Measurements from ENCODE around the gene BACE1.

Gene BACE1

DNA sequence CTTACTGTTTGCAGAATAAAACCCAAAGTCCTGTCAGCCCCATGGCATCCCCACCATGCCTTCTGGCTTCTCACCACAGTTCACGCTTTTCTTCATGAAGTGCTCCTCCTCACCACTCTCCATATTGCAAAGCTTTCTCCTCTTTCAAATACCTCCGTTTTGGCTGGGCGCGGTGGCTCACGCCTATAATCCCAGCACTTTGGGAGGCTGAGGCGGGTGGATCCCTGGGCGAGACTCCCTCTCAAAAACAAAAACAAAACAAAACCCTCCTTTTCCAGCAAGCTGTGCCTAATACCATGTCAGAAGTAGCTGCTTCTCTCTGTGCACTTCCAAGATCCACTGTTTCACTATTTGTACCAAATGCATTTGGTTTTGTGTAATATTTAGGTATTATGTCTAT is 6.7 kb downstream of the BACE1 start:
- no peaks in the 10 kb centered on the region for H3K27me3 ChIP-seq (replicated peaks in 2 of 5; ENCODE audit: control insufficient read depth in 4 of 5, insufficient read depth in 5 of 5, low read length in 4 of 5)
- CTCF ChIA-PET = interaction anchor here (1.4 kb wide), 1 partner anchor 25 kb away, joined by 4 read pairs; no protein-coding TSS in a partner anchor
- H3K27ac ChIP-seq (ENCODE audit: insufficient read depth in 1 of 2, low read depth in 1 of 2, low read length in 2 of 2, poor library complexity in 1 of 2, severe bottlenecking in 2 of 2) = no peak overlapping the region
- H3K9me3 ChIP-seq (ENCODE audit: control extremely low read depth in 1 of 5, control insufficient read depth in 4 of 5, insufficient read depth in 2 of 5, low read depth in 1 of 5, low read length in 4 of 5) = no peaks in the 10 kb centered on the region
- H3K4me1 ChIP-seq (ENCODE audit: control extremely low read depth in 1 of 4, control insufficient read depth in 4 of 4, insufficient read depth in 4 of 4, low read length in 3 of 4) = peaks cover 0 to 16% (median 1%) of the 10 kb centered on the region in 4 experiments
- POLR2A ChIA-PET = no interaction called here
- no peak overlapping the region for H3K4me3 ChIP-seq (ENCODE audit: control insufficient read depth in 1 of 7, extremely low read depth in 1 of 7, insufficient read depth in 4 of 7, low read depth in 2 of 7, low read length in 6 of 7)
- H3K36me3 ChIP-seq (ENCODE audit: control insufficient read depth in 4 of 4, insufficient read depth in 4 of 4, low read length in 3 of 4) = peaks cover 0 to 3% (median 0%) of the 10 kb centered on the region in 4 experiments
- 100% methylated on average over 3 of the region's 7 CpGs for WGBS (ENCODE audit: insufficient coverage)
- no peak for DNase-seq

DNA sequence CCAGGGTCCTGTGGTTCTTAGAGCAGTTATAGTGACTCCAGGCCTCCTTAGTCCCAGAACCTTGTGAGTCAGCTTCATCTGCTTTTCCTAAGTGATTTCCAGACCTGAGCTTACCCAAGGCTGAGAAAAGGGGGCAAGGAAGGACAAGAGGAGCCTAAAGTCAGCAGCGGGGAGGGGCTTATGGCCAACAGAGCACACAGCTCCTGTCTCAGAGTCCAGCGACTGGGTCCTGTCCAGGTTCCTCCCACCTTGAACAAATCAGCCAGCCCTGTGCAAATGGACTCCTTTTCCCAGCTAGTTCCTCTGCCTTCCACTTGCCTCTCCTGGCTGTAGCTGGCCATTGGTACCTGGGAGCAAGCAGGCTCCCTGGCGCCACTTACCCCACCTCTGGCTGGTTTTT is 10.9 kb downstream of the BACE1 start:
- Histone ChIP-seq H3K27me3 (replicated peaks in 2 of 5; ENCODE audit: control insufficient read depth in 4 of 5, insufficient read depth in 5 of 5, low read length in 4 of 5) (no peaks in the 10 kb centered on the region), H3K27ac (ENCODE audit: insufficient read depth in 1 of 2, low read depth in 1 of 2, low read length in 2 of 2, poor library complexity in 1 of 2, severe bottlenecking in 2 of 2) (no peak overlapping the region), H3K4me1 (ENCODE audit: control extremely low read depth in 1 of 4, control insufficient read depth in 4 of 4, insufficient read depth in 4 of 4, low read length in 3 of 4) (no peaks in the 10 kb centered on the region), H3K4me3 (ENCODE audit: control insufficient read depth in 1 of 7, extremely low read depth in 1 of 7, insufficient read depth in 4 of 7, low read depth in 2 of 7, low read length in 6 of 7) (no peak overlapping the region), H3K36me3 (ENCODE audit: control insufficient read depth in 4 of 4, insufficient read depth in 4 of 4, low read length in 3 of 4) (peaks cover 0 to 3% (median 0%) of the 10 kb centered on the region in 4 experiments), H3K9me3 (ENCODE audit: control extremely low read depth in 1 of 5, control insufficient read depth in 4 of 5, insufficient read depth in 2 of 5, low read depth in 1 of 5, low read length in 4 of 5) (no peaks in the 10 kb centered on the region)
- 93% methylated on average over 2 of the region's 3 CpGs for WGBS (ENCODE audit: insufficient coverage)
- POLR2A ChIA-PET = no interaction called here
- no peak for DNase-seq
- CTCF ChIA-PET = no interaction called here

DNA sequence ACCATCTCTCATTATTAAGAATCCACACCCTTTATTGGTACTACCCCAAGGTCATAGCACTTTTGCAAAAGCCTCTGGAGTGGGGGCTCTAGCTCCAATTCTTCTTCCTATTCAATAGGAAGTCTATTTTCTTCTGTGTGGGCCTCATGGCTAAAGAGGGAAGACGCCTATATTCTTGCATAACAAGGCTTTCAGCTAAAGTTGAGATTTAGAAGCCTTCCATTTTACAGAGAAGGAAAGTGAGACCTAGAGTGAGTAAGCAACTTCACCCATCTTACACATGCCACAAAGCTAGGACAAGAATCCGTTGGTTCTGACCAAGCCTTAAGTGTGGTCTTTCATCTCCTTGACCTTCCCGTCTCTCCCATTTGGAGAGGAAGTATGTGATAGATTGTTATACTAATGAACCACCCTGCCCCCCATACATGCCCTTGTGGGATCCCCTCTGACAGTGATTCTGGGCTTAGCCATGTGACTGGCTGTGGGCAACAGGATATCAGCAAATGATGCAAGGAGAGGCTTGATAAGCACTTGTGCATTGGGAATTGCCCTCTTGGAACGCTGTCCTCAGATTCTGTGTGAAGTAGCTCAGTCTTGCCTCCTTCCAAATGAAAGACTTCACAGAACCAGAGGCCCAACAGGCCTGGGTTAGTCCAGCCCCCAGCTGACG is 12.3 kb downstream of the BACE1 start:
- no peak for DNase-seq
- 100% methylated on average over 2 of the region's 5 CpGs for WGBS (ENCODE audit: insufficient coverage)

DNA sequence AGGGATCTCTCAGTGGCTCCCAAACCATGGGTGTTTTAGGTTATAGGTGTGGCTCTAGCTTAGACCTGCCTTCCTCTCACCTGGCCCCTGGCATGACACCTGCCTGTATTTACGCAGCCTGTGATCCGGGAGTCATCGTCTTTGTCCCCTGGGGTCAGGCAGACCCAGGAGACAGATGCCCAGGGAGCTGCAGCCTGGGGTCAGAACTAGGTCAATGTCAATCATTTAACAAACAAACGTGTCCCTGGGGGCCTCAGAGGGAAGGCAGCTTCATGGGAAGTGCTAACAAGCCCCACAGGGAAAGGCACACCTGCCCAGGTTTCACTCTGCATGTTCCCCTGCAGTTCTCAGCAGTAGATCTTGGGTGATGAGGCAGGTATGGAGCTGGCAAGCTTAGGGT is 13.0 kb downstream of the BACE1 start:
- no peak for DNase-seq
- no peaks in the 10 kb centered on the region for H3K9me3 ChIP-seq (ENCODE audit: control extremely low read depth in 1 of 5, control insufficient read depth in 4 of 5, insufficient read depth in 2 of 5, low read depth in 1 of 5, low read length in 4 of 5)
- WGBS (ENCODE audit: insufficient coverage) = 89% methylated on average over 4 of the region's 4 CpGs
- POLR2A ChIA-PET = no interaction called here
- peaks cover 0 to 3% (median 0%) of the 10 kb centered on the region in 4 experiments for H3K36me3 ChIP-seq (ENCODE audit: control insufficient read depth in 4 of 4, insufficient read depth in 4 of 4, low read length in 3 of 4)
- H3K4me1 ChIP-seq (ENCODE audit: control extremely low read depth in 1 of 4, control insufficient read depth in 4 of 4, insufficient read depth in 4 of 4, low read length in 3 of 4) = peaks cover 0 to 3% (median 0%) of the 10 kb centered on the region in 4 experiments
- CTCF ChIA-PET = interaction anchor here (0.8 kb wide), 1 partner anchor 12 kb away, joined by 3 read pairs; no protein-coding TSS in a partner anchor
- H3K27me3 ChIP-seq (replicated peaks in 2 of 5; ENCODE audit: control insufficient read depth in 4 of 5, insufficient read depth in 5 of 5, low read length in 4 of 5) = no peaks in the 10 kb centered on the region
- H3K4me3 ChIP-seq (ENCODE audit: control insufficient read depth in 1 of 7, extremely low read depth in 1 of 7, insufficient read depth in 4 of 7, low read depth in 2 of 7, low read length in 6 of 7) = no peak overlapping the region
- no peak overlapping the region for H3K27ac ChIP-seq (ENCODE audit: insufficient read depth in 1 of 2, low read depth in 1 of 2, low read length in 2 of 2, poor library complexity in 1 of 2, severe bottlenecking in 2 of 2)

More for the DNA sequence above, 12.3 kb downstream of the BACE1 start:
- ChIA-PET POLR2A (interaction anchor here (0.5 kb wide), 1 partner anchor 11 kb away, joined by 4 read pairs; no protein-coding TSS in a partner anchor), CTCF (interaction anchor here (0.6 to 0.8 kb wide), 2 partner anchors 12 to 1331 kb away, joined by 3 read pairs; no protein-coding TSS in a partner anchor)
- H3K9me3 ChIP-seq (ENCODE audit: control extremely low read depth in 1 of 5, control insufficient read depth in 4 of 5, insufficient read depth in 2 of 5, low read depth in 1 of 5, low read length in 4 of 5) = no peaks in the 10 kb centered on the region
- H3K4me3 ChIP-seq (ENCODE audit: control insufficient read depth in 1 of 7, extremely low read depth in 1 of 7, insufficient read depth in 4 of 7, low read depth in 2 of 7, low read length in 6 of 7) = no peak overlapping the region
- H3K4me1 ChIP-seq (ENCODE audit: control extremely low read depth in 1 of 4, control insufficient read depth in 4 of 4, insufficient read depth in 4 of 4, low read length in 3 of 4) = peaks cover 0 to 3% (median 0%) of the 10 kb centered on the region in 4 experiments
- no peak overlapping the region for H3K27ac ChIP-seq (ENCODE audit: insufficient read depth in 1 of 2, low read depth in 1 of 2, low read length in 2 of 2, poor library complexity in 1 of 2, severe bottlenecking in 2 of 2)
- peaks cover 0 to 3% (median 0%) of the 10 kb centered on the region in 4 experiments for H3K36me3 ChIP-seq (ENCODE audit: control insufficient read depth in 4 of 4, insufficient read depth in 4 of 4, low read length in 3 of 4)
- no peaks in the 10 kb centered on the region for H3K27me3 ChIP-seq (replicated peaks in 2 of 5; ENCODE audit: control insufficient read depth in 4 of 5, insufficient read depth in 5 of 5, low read length in 4 of 5)

DNA sequence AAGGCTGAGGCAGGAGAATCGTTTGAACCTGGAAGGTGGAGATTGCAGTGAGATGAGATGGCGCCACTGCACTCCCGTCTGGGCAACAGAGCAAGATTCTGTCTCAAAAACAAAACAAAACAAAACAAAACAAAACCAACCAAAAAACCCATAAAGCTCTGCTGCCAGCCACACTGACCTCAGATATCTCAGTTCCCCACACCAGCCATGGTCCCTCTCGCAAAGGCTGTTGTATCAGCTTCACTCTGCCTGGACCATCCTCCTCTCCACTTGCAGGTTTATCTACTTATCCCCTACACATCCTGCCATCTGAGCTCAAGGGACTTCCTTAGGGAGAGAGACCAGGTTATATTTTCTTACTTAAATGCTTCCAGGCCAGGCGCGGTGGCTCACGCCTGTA is 13.8 kb downstream of the BACE1 start:
- POLR2A ChIA-PET = interaction anchor here (0.5 kb wide), 1 partner anchor 489 kb away, joined by 3 read pairs; no protein-coding TSS in a partner anchor
- H3K27me3 ChIP-seq (replicated peaks in 2 of 5; ENCODE audit: control insufficient read depth in 4 of 5, insufficient read depth in 5 of 5, low read length in 4 of 5) = no peaks in the 10 kb centered on the region
- peaks cover 0 to 3% (median 0%) of the 10 kb centered on the region in 4 experiments for H3K36me3 ChIP-seq (ENCODE audit: control insufficient read depth in 4 of 4, insufficient read depth in 4 of 4, low read length in 3 of 4)
- no peak overlapping the region for H3K27ac ChIP-seq (ENCODE audit: insufficient read depth in 1 of 2, low read depth in 1 of 2, low read length in 2 of 2, poor library complexity in 1 of 2, severe bottlenecking in 2 of 2)
- no peak for DNase-seq
- 95% methylated on average over 5 of the region's 7 CpGs for WGBS (ENCODE audit: insufficient coverage)
- CTCF ChIA-PET = interaction anchor here (1.3 kb wide), 1 partner anchor 141 kb away, joined by 3 read pairs; no protein-coding TSS in a partner anchor
- no peaks in the 10 kb centered on the region for H3K9me3 ChIP-seq (ENCODE audit: control extremely low read depth in 1 of 5, control insufficient read depth in 4 of 5, insufficient read depth in 2 of 5, low read depth in 1 of 5, low read length in 4 of 5)
- H3K4me3 ChIP-seq (ENCODE audit: control insufficient read depth in 1 of 7, extremely low read depth in 1 of 7, insufficient read depth in 4 of 7, low read depth in 2 of 7, low read length in 6 of 7) = no peak overlapping the region
- H3K4me1 ChIP-seq (ENCODE audit: control extremely low read depth in 1 of 4, control insufficient read depth in 4 of 4, insufficient read depth in 4 of 4, low read length in 3 of 4) = peaks cover 0 to 3% (median 0%) of the 10 kb centered on the region in 4 experiments

DNA sequence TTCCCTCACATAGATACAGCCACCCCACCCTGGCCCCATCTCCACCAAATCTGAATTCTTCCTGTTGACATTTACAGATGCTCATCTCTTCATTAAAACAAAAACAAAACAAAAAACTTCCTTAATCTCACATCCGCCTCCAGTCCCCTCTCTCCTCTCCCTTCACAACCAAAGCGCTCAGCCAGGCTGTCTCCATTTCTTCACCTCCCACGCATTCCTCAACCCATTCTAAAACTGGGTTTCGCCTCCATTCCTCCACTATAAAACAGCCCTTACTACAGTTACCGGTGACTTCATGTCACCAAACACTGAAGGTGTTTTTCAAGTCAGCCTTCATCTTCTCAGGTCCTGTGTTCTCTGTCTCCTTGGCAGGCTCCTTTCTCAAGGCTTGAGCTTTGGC is 15.3 kb downstream of the BACE1 start:
- no peaks in the 10 kb centered on the region for H3K9me3 ChIP-seq (ENCODE audit: control extremely low read depth in 1 of 5, control insufficient read depth in 4 of 5, insufficient read depth in 2 of 5, low read depth in 1 of 5, low read length in 4 of 5)
- peaks cover 0 to 8% (median 0%) of the 10 kb centered on the region in 4 experiments for H3K36me3 ChIP-seq (ENCODE audit: control insufficient read depth in 4 of 4, insufficient read depth in 4 of 4, low read length in 3 of 4)
- no peak overlapping the region for H3K4me3 ChIP-seq (ENCODE audit: control insufficient read depth in 1 of 7, extremely low read depth in 1 of 7, insufficient read depth in 4 of 7, low read depth in 2 of 7, low read length in 6 of 7)
- CTCF ChIA-PET = interaction anchor here (1.3 kb wide), 1 partner anchor 143 kb away, joined by 3 read pairs; no protein-coding TSS in a partner anchor
- 92% methylated on average over 5 of the region's 5 CpGs for WGBS (ENCODE audit: insufficient coverage)
- H3K27me3 ChIP-seq (replicated peaks in 2 of 5; ENCODE audit: control insufficient read depth in 4 of 5, insufficient read depth in 5 of 5, low read length in 4 of 5) = no peaks in the 10 kb centered on the region
- DNase-seq = no peak
- no peak overlapping the region for H3K27ac ChIP-seq (ENCODE audit: insufficient read depth in 1 of 2, low read depth in 1 of 2, low read length in 2 of 2, poor library complexity in 1 of 2, severe bottlenecking in 2 of 2)
- POLR2A ChIA-PET = no interaction called here
- H3K4me1 ChIP-seq (ENCODE audit: control extremely low read depth in 1 of 4, control insufficient read depth in 4 of 4, insufficient read depth in 4 of 4, low read length in 3 of 4) = peaks cover 0 to 3% (median 0%) of the 10 kb centered on the region in 4 experiments

DNA sequence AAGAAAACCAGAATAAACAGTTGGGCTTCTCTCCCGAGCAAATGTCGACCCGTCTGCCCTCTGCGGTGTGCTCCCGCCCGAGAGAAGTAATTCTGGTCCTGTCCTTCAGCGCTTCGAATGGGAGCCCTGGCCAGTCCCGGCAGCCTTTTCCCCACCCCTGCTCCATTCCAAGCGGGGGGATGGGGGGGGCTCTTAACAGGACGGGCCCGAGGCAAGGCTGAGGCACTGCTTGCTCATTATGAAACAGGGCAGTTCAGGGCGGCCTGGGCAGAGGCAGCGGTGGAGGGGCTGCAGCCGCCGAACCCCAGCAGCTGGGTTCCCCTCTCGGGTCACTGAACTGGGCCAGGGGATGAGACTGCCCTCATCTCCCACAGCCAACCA is 15.8 kb downstream of the BACE1 start:
- CTCF ChIA-PET = no interaction called here
- no peak for DNase-seq
- POLR2A ChIA-PET = no interaction called here
- Histone ChIP-seq H3K27me3 (replicated peaks in 2 of 5; ENCODE audit: control insufficient read depth in 4 of 5, insufficient read depth in 5 of 5, low read length in 4 of 5) (no peaks in the 10 kb centered on the region), H3K27ac (ENCODE audit: insufficient read depth in 1 of 2, low read depth in 1 of 2, low read length in 2 of 2, poor library complexity in 1 of 2, severe bottlenecking in 2 of 2) (no peak overlapping the region), H3K36me3 (ENCODE audit: control insufficient read depth in 4 of 4, insufficient read depth in 4 of 4, low read length in 3 of 4) (peaks cover 0 to 9% (median 0%) of the 10 kb centered on the region in 4 experiments), H3K4me3 (ENCODE audit: control insufficient read depth in 1 of 7, extremely low read depth in 1 of 7, insufficient read depth in 4 of 7, low read depth in 2 of 7, low read length in 6 of 7) (no peak overlapping the region), H3K4me1 (ENCODE audit: control extremely low read depth in 1 of 4, control insufficient read depth in 4 of 4, insufficient read depth in 4 of 4, low read length in 3 of 4) (peaks cover 0 to 3% (median 0%) of the 10 kb centered on the region in 4 experiments), H3K9me3 (ENCODE audit: control extremely low read depth in 1 of 5, control insufficient read depth in 4 of 5, insufficient read depth in 2 of 5, low read depth in 1 of 5, low read length in 4 of 5) (no peaks in the 10 kb centered on the region)
- WGBS (ENCODE audit: insufficient coverage) = 94% methylated on average over 11 of the region's 17 CpGs
